T1000 (cell line): ENCODE data around the gene TXLNB.
"Not testable (repeated sequence)": the region's sequence is repeated elsewhere in the genome, so short reads cannot be mapped to it uniquely, and the experiment has no call there.

ENCODE experiments used
- DNase-seq: peaks from one replicate; lab custom pipeline; 2025; ENCODE audit warnings: mixed read lengths; lab: John Stamatoyannopoulos, UW

The TXLNB gene

DNA sequence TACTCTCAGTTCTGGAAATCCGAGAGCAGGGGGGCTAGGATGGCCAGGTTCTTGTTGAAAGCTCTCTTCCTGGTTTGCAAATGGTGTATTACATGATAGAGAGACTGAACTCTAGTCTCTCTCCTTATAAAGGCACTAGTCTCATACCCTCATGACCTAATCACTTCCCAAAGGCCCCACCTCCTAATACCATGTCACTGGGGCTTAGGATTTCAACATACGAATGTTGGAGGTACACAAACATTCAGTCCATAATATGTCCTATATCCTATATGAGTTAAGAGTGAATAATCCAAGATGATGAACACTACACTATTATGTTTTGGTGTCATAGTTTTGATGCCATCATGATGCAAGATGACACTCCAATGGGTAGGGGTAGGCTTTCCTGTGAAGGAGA is 20.0 kb upstream of the TXLNB start:
- DNase-seq = no peak

DNA sequence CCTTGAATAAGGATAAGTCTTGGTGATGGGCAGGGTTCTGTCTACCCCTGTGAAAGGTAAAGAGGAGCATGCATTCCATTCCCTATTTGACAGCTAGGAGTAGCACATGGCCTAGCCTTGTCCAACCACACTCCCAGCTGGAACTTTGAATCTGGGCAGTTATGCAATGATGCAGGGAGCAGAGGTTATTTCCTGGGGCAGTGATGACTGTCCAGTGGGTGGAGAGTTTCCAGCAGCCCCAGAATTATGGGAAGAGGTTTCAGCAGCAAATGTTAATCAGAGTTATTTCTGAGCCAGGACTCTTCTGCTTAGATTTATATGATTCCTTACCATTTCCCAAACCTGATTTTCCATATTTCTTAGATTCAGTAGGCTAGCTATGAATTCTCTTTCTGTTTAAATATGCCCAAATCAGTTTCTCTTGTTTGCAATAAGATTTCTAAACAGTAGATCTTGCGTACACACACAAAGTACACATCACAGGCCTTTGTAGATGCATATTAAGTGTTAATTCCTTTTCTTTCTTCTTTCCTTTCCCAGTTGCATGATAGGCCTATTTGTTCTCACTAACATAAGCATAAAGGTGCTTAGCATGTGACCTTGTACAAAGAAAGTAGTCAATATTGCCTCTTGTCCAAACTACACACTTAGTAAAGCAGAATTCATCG is 17.3 kb upstream of the TXLNB start:
- no peak for DNase-seq

- DNase-seq = no peak
These were observed 16.6 kb upstream of the TXLNB start for GRCh38 chr6:139308286-139308916.

GRCh38 chr6:139306291-139306981 is 14.6 kb upstream of the TXLNB start:
- no peak for DNase-seq

DNA sequence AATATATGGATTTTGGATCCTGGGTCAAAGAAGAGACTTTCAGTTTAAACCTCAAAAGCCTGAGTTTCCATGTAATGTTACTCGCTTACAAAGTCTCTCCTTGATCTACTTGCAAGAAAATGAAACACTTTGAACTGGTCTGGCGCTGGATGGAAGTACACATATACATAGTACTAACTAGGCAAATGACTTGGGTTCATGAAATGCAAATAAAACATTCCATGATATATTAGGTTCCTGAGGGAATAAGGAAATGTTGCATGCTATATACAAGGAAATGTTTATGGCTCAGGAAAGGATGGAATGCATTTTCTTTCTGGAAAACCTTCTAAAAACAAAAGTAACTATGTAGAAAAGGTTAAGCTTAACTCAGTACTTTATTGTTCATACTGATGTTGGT is 11.4 kb upstream of the TXLNB start:
- DNase-seq = no peak

GRCh38 chr6:139297921-139298320 is 6.1 kb upstream of the TXLNB start:
- DNase-seq = no peak

GRCh38 chr6:139296927-139297326 is 5.1 kb upstream of the TXLNB start:
- no peak for DNase-seq

GRCh38 chr6:139295901-139296300 is 4.1 kb upstream of the TXLNB start:
- DNase-seq = no peak

DNA sequence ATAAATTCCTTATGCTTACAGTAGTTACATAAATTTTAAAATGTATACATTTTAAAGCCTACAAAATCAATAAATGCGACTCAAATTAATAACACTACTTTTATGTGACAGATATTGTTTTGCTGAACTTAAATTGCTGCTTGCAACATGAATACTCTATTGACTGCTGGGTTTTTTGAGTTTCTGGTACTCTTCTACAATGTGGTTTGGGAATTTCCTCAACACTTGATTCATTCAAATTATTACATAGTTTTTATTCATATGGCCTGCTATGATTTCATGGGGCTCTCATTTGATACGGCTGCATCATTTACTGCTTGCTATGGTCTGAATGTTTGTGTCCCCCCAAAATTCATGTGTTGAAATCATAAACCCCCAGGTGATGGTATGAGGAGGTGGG is 2.3 kb upstream of the TXLNB start:
- no peak for DNase-seq

GRCh38 chr6:139293230-139293629 is 1.4 kb upstream of the TXLNB start:
- not testable (repeated sequence) for DNase-seq

- DNase-seq = no peak
These were observed 949 bp downstream of the TXLNB start for GRCh38 chr6:139290787-139291311.

- DNase-seq = no peak
These were observed 2.6 kb downstream of the TXLNB start for GRCh38 chr6:139289233-139289632.

GRCh38 chr6:139288496-139289040 is 3.2 kb downstream of the TXLNB start:
- no peak for DNase-seq

DNA sequence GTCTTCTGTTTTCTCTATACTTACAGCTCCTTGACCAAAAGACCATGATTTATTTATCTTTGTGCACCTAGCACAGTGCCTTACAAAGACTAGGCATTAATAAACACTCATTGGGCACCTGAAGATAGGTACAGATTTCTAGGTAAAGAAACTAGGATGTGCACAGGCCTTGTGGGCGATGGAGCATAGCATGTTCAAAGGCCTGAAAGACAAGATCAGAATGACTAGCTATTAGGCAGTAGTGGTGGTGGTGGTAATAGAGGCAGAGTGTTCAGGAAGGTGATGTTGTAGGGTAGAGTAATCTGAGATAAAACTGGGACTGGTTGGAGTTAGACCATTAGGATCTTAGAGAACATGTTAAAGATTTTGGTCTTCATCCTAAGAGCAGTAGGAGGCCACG is 3.9 kb downstream of the TXLNB start:
- DNase-seq = no peak

DNA sequence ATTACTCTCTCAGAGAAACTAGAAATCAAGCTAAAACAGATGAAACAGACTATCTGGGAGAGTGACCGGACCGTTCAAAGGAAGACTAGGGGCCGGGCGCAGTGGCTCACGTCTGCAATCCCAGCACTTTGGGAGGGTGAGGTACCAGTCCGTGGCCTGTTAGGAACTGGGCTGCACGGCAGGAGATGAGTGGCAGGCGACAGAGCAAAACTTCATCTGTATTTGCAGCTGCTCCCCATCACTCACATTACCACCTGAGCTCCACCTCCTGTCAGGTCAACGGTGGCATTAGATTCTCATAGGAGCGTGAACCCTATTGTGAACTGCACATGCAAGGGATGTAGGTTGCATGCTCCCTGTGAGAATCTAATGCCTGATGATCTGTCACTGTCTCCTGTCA is 5.4 kb downstream of the TXLNB start:
- not testable (repeated sequence) for DNase-seq

GRCh38 chr6:139285590-139285989 is 6.2 kb downstream of the TXLNB start:
- DNase-seq = no peak

DNA sequence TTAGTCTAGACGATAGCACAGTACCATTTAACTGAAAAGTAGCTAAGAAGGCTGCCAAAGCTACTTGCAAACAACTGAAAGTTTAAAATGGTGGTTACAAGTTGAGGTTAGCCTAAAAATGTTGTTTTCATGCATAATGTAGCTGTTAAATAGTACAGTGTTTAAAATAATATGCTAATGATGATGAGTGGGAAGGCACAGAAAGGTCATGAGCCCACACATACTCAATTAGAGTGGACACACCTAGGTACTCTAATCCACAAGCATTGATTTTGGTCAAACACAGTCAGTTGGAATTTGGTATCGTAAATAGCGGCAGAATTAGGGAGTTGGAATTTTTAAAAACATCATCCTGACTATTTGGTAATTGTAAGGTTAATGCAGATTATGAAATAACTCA is 7.0 kb downstream of the TXLNB start:
- DNase-seq = no peak

DNA sequence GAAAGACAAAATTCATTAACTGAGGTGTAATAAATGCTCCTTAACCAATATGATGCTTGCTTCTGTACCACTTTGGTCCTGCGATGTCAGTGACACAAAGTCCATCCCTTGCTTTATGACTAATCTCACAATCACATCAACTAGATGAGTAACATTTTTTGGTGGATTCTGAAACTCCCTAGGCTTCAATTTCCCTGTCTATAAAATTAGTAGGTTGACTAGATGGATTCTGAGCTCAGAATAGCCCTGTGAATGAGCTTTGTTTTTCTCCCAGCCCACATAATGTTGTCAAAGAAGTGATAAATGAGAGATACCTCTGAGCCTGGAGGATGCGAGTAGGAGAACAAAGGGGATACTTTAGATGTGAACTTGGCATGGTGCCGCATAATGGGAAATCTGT is 9.1 kb downstream of the TXLNB start:
- no peak for DNase-seq

GRCh38 chr6:139278190-139278589 is 13.6 kb downstream of the TXLNB start:
- DNase-seq = no peak

- no peak for DNase-seq
These were observed 14.2 kb downstream of the TXLNB start for GRCh38 chr6:139277587-139277986.

GRCh38 chr6:139277161-139277560 is 14.6 kb downstream of the TXLNB start:
- DNase-seq = no peak

GRCh38 chr6:139275279-139276055 is 16.3 kb downstream of the TXLNB start:
- no peak for DNase-seq
